Measurements from ENCODE around the gene HS1BP3. TPM values are rescaled to one million over a fixed set of nuclear protein-coding genes. Genes with fewer than 3 reads are reported as not detected.

HS1BP3 gene
- total RNA-seq, 1 experiment from 2014 or later = 17.1 TPM

DNA sequence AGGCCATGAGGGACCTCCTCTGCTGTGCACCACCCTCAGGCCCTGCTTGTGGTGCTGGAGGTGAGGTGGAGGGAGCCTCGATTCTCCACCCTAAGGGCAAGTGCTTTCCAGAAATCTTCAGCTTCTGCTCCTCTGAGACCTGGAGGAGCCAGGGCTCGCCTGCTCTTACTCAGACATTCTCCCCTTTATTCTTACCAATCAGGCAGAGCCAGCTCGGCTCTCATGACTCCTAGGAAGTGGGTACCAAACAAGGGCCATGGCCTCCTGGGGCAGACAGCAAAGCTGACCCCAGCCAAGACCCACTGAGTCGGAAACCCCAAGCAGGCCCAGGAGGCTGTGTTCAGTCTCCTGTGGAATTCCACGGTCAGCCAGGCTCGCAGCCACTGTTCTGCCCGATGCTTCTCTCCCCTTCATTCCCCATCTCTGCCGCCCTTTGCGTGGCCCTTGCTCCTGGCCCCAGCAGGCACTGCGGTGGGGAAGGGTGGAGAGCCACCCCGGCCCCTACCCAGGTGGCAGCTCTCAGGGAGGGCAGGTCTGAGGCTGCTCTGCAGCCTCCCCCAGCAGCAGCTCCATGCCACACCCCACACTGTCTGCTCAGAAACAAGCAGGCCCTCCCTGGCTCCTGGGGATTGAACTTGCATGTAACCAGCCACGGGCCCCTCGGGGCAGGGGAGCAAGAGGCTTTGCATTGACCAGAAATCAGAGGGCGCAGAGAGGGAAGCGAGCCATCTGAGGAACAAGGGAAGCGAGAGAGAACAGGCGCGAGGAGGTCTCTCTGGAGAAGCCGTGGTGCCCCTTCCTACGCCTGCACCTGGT lies 24.0 kb downstream of the HS1BP3 start:
- ATAC-seq (no peak), DNase-seq (ENCODE audit: low read depth, low spot score) (no peak)
- no peaks in the 10 kb centered on the region for H3K9me2 ChIP-seq (ENCODE audit: insufficient read depth)
- H4K20me1 ChIP-seq (ENCODE audit: insufficient read depth) = no peaks in the 10 kb centered on the region
- H3K4me2 ChIP-seq (ENCODE audit: low read length) = no peak overlapping the region
- TF ChIP-seq POLR2AphosphoS5 (IDR thresholded peaks at IDR 0.05; ENCODE audit: low read depth, low read length) (no peak), RAD21 (IDR thresholded peaks at IDR 0.05; ENCODE audit: low read depth) (no peak), REST (IDR thresholded peaks at IDR 0.05; ENCODE audit: low read depth) (no peak), ZFX (IDR thresholded peaks at IDR 0.05) (no peak), EZH2phosphoT487 (IDR thresholded peaks at IDR 0.05; ENCODE audit: borderline replicate concordance) (no peak), POLR2A (IDR thresholded peaks at IDR 0.05; ENCODE audit: borderline replicate concordance, extremely low read depth, insufficient read depth, insufficient read length) (no peak), YY1 (IDR thresholded peaks at IDR 0.05; ENCODE audit: extremely low read depth, insufficient replicate concordance, low read depth, low read length) (no peak), JUND (IDR thresholded peaks at IDR 0.05) (no peak), CBX3 (IDR thresholded peaks at IDR 0.05; ENCODE audit: low read depth) (no peak), ELF1 (IDR thresholded peaks at IDR 0.05; ENCODE audit: borderline replicate concordance, low read depth) (no peak), SIN3A (IDR thresholded peaks at IDR 0.05; ENCODE audit: low read depth) (no peak), CTCF (IDR thresholded peaks at IDR 0.05 in 2 of 3, conservative IDR thresholded peaks at IDR 0.05 in 1 of 3; ENCODE audit: borderline replicate concordance in 1 of 3, insufficient read depth in 1 of 3, low read depth in 2 of 3, low read length in 2 of 3) (no peak), EZH2 (IDR thresholded peaks at IDR 0.05) (no peak)
- TF ChIP-seq, protein P1, sequence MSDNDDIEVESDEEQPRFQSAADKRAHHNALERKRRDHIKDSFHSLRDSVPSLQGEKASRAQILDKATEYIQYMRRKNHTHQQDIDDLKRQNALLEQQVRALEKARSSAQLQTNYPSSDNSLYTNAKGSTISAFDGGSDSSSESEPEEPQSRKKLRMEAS (IDR thresholded peaks at IDR 0.05) = no peak
- ChIA-PET CTCF (no interaction called here), RAD21 (ENCODE audit: low non-redundant PET in 1 of 2, low total read pairs in 2 of 2, uncharacterized antibody in 2 of 2, unreplicated experiment in 2 of 2) (no interaction called here), POLR2A (interaction anchor here (0.7 kb wide), 1 partner anchor 180 kb away, joined by 3 read pairs; the partner anchor contains the start of gene RHOB)
- no TSS peak for BruUV-seq (replicated peaks)
- intact Hi-C loops (cut with micrococcal nuclease) = no loop called here
- no peak overlapping the region for H3K4me3 ChIP-seq (replicated peaks in 1 of 2; ENCODE audit: low read depth in 1 of 2, low read length in 2 of 2)
- no peaks in the 10 kb centered on the region for H3K79me2 ChIP-seq (ENCODE audit: insufficient read depth, low read length)
- H3K9ac ChIP-seq (ENCODE audit: low read length) = no peak overlapping the region
- H3K4me1 ChIP-seq (ENCODE audit: control insufficient read depth in 1 of 2, insufficient read depth in 2 of 2, low read length in 2 of 2) = no peaks in the 10 kb centered on the region
- no peaks in the 10 kb centered on the region for H3K9me3 ChIP-seq (ENCODE audit: control insufficient read depth in 1 of 2, insufficient read depth in 1 of 2, low read depth in 1 of 2, low read length in 2 of 2)
- no peaks in the 10 kb centered on the region for H3K27me3 ChIP-seq (ENCODE audit: insufficient read depth, low read length)
- H3K27ac ChIP-seq (ENCODE audit: low read depth, low read length) = no peak overlapping the region
- no peak overlapping the region for H2AFZ ChIP-seq (ENCODE audit: low read depth, low read length, poor library complexity, severe bottlenecking)
- H3K36me3 ChIP-seq (ENCODE audit: control insufficient read depth in 1 of 2, insufficient read depth in 2 of 2, low read length in 2 of 2) = peaks cover 0 to 4% of the 10 kb centered on the region in 2 experiments; a peak in 1 of 4 replicates

Data from HCT116 (cell line).